NOMO-1 treated with dmso at 0.1 percent for 144 hours (cell line): ENCODE measurements around the gene LRIG1.

Source experiments
- DNase-seq: peaks from one replicate; lab custom pipeline; 2025; ENCODE audit not compliant: unreplicated experiment; lab: John Stamatoyannopoulos, UW

The LRIG1 gene

GRCh38 chr3:66489115-66489514, 11.7 kb downstream of the LRIG1 start:
- no peak for DNase-seq

- no peak for DNase-seq
Observed at GRCh38 chr3:66488492-66488891, 12.3 kb downstream of the LRIG1 start.

GRCh38 chr3:66487465-66487864, 13.4 kb downstream of the LRIG1 start:
- DNase-seq = no peak

DNA sequence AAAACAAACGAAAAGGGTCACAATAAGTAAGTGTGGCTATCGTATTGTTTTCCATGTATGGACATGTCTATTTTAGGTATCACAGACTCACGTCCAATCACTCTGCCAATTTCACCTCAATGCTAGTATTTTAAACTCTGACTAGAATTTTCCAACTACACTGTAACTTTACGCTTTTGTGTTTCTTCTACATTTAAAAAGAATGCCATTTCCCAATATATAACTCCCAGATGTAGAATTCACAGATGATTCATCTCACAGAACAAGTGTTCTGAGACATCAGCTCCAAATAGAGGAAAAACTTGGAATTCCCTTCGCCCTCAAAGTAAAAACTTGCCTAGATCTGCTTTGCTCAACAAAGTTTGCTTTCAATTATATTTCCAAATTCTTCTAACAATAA, 14.2 kb downstream of the LRIG1 start:
- DNase-seq = no peak

DNA sequence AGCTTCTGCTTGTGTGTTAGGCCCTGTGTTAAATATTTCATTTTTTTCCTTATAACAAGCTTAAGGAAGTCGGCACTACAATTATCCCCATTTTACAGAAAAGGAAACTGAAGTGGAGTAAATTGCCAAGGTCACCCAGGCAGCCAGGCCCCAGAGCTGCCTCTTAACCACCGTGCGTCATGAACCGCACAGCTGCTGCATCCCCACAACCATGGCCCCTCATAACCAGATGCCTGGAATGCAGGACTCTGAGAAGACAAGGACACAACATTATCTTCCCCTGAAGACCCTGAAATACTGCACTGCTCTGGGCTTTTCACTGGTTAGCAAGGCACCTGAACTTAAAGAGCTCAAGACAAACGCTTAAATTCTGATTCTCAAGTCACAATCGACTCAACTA, 14.6 kb downstream of the LRIG1 start:
- DNase-seq = no peak

DNA sequence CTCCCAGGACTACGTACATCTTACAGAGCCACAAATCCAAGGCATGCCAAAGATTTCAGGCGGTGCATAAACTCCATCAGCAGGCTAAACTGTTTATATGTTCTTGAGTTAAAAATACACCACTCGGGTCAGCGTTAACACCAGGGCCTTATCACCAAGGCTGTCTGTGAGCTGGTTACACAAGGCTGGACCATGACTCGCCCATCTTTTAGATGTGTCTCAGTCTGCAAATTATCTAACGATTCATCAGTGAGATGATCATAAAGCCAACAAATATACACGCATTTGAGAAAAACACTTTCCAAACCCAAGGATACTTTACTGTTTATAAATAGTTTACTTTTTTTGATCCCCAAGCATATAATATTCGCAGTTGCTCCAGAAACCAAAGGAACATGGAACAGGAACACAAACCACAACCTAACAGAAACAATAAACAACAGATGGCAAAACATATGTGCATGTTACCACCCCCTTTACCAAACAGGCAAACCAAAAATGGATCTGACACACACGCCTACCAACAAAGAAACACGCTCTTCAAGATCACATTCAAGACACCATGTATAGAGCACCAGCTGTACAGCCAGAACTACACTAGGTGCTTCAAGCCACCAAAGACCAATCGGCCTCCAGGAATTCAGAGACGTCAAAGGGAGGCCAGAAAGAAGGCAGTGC, 15.4 kb downstream of the LRIG1 start:
- DNase-seq = no peak

- DNase-seq = no peak
Observed at GRCh38 chr3:66484106-66484844, 16.5 kb downstream of the LRIG1 start.

- DNase-seq = no peak
Observed at GRCh38 chr3:66483409-66483906, 17.4 kb downstream of the LRIG1 start.

GRCh38 chr3:66483006-66483405, 17.8 kb downstream of the LRIG1 start:
- no peak for DNase-seq

DNA sequence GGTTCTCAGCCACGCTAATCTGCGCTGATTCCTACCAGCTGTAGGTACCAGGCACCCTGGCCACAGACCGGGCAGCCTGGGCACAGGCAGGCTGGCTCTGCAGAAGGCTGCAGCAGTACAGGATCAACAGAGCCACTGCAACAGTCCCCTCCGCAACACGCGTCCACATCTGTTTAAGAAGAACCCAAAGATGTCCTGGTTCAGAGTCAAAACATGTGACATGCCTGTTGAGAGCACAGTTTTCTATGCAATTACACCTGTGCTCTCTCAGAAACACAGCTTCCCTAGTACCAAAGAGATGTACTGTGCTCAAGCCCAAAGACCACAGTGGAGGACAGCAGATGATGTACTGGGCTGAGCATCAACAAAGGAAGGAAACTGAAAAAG, 18.8 kb downstream of the LRIG1 start:
- DNase-seq = no peak

GRCh38 chr3:66481071-66482017, 19.5 kb downstream of the LRIG1 start:
- DNase-seq = no peak

DNA sequence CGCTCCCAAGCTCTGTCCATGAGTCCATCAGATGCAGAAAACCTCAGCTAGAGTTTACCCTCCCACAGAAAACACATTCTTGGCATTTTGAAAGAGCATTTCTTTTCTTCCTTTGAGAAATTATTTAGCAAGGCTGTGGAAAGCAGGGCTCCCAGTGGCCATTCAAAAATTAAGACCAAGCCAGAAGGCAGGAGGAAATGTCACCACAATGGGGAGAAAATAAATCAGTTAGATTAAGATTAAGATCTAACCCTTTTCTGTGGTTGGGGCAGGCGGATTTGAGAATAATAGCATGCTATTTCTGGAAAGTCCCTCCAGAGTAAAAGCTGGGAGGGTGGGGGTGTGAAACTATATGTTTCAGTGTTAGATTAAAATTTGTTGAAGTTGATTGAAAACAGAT, 20.2 kb downstream of the LRIG1 start:
- no peak for DNase-seq

DNA sequence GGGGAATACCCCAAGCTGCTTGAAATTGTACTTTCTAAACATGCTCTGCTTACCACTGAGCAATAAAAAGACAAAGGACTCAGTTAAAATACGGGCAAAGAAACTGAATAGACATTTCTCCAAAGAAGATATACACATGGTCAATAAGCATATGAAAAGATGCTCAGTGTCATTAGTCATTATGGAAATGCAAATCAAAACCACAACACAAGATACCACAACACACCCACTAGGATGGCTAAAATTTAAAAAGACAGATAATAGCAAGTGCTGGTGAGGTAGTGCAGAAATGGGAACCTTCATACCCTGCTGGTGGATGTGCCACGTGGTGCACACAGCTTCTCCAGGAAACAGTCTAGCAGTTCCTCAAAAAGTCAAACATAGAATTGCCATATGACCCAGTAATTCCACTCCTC, 21.3 kb downstream of the LRIG1 start:
- DNase-seq = no peak

DNA sequence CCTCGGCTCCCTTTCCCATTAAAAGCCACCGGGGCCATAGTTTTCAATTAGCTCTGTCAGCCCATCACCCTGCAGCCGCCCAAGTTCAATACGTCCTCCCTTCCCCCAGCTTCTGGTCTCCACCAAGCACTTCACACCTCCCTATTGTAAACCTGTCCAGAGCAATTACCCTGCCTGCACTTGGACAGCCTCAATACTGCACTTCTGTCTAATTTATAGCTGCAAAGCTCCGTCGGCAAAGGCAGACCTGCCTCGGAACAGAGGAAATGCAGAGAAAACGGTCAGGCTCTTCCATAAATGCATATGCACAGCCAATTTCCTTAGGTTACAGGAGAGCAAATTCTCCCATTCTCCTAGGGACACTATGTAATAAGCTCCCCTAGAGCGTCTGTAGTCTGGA, 21.9 kb downstream of the LRIG1 start:
- no peak for DNase-seq

- no peak for DNase-seq
Observed at GRCh38 chr3:66477856-66478255, 23.0 kb downstream of the LRIG1 start.

DNA sequence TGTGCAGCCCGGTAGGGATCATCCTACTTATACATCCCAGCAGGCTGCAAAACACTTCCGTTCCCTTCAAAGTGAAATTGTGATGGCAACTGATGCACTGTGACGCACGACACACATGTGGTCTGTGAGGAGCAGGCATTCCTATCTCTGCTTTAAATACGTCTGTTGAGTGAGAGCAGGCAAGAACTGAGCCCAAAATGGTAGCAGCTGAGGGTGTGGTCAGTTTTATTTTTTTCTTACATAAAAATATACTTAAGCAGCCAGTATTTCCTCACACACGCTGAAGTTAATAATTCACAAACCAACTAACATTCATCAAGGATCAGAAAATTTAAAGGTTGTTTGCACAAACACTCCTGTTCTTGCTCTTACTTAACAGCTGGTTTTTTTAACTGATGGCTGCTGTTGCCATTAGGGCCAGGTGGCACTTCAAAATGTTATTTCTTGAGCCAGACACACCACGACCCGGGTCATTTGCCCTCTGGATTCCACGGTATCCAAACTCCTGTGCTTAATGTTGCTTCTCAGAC, 23.9 kb downstream of the LRIG1 start:
- DNase-seq = no peak

DNA sequence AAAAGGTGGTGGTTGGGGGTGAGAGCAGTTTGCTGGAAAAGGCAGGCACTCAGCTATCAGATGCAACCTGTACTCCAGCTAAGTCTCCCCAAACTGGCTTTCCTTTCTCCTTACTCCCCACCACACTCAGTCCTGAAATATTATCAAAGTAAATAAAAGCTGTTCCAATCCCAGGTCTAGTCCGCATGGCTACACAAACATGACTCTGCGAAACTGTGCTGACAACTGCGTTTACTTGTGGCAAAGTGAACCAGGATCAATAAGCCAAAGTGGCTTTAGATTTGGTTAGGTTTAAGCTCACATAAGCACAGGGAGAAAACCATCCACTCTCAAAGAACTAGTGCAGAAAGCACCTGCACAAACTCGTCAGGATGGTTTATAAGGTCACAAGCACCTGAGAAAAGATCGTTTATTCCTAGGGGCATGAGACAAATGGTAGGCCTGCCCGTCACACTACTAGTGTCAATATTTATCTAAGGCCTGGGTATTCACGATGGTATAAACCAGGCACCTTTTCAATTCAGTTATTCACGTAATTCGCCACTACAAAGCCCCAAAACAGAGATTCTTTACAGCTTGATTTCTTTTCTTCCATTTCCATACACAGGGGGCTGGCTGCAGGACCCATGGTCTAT, 25.3 kb downstream of the LRIG1 start:
- no peak for DNase-seq

GRCh38 chr3:66473692-66474091, 27.1 kb downstream of the LRIG1 start:
- DNase-seq = no peak

DNA sequence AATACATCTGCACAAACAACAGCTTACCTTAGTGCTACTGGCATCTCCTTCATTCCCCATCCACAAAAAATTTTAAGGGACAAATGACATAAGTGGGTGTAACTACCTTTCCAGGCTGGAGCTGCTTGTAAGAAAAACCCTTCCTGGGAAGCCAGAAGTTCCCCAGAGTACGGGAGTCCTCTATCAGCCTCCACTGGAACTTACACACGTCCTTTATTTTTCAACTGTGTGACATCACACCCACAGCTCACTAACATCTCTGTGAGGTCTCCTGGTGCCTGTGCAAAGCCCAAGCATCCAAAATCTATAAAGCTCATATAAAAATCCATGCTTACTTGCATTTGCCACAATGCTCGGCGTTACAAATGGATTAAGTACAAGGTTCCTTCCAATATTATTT, 27.6 kb downstream of the LRIG1 start:
- DNase-seq = no peak

DNA sequence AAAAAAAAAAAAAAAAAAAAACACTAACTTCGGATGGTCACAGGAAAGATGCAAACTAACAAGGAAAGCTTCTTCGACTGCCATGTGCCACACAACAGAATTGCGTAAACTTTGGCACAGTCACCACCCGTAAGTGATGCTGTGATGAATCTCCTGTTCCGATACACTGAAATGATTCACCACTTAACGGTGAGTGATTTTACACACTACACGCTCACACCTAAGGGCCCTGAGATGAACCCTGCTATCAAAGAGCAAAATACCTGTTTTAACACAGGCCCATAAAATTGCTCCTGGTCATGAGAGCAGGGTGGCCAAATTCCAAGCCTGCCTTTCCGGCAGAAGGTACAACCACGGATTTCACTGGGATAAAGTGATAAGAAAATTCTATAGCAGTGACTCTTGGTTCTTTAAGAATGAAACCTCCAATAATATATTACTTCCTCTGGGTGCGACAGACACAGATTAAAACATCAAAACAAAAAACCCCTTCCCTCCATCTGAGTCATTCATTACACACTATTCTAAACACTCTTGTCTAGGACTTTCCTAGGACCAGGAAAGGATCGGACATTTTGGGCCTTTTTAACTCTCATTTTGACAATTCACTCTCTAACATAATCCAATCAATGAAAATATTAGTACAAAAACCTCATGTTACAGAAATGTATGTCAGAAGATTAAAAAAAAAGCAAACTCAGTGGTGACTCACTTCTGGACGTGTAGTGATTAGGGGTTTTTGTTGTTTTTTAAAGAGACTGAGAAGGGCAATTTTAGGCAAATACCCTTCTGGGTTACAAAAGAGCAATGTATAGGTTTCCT, 28.3 kb downstream of the LRIG1 start:
- no peak for DNase-seq
